Coronary artery (tissue), 2 donors: Measurements from ENCODE around the gene BICC1.

Experiments used
- DNase-seq: peaks from one replicate; pipeline ENCODE4 v3.0.0-alpha.2; 2017; ENCODE audit warnings: low spot score
- H3K27ac ChIP-seq, 2 donors: fragments of 200-600 bp; sonication (generic); one replicate each; pipeline ENCODE4 v1.5.1; 2016 to 2019
- H3K4me3 ChIP-seq: fragments of 200-600 bp; sonication (generic); 2 replicates; pipeline ENCODE4 v1.5.1; 2016; ENCODE audit warnings: mild to moderate bottlenecking, moderate library complexity
- CTCF ChIP-seq: fragments of 200-600 bp; sonication (generic); IDR thresholded peaks from one replicate; pipeline ENCODE4 v1.5.1; 2019; ENCODE audit warnings: antibody characterized with exemption

The BICC1 gene

DNA sequence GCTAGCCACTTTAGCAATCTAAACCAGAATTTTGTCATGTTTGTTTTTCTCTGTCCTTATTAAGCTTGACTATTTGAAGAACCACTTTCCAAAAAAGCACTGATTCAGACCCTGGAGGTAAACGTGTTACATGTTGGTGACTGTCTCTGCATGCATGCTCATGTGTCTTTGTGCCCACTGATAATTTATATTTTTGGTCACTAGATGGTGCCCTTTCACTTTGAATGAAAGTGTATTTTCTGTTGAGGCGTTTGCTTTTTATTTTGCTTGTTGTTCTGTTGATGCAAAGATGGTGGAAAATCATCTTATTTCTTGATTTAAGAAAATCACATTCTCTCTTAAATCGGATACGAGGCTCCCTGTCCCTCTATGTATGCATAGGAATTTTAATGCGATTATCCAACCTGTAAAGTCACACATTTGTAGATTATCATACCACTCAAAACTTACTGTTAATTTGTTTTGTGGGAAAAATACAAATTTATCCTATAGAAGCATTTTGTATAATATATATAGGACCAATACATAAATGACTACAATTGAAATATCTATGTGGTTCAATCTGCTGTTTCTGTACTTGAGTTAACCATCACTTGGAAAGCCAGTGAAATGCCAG is 269.3 kb downstream of the BICC1 start:
- no peak for DNase-seq
- H3K4me3 ChIP-seq = no peak overlapping the region
- TF ChIP-seq CTCF = peak; percentile 37
- peak overlapping the region in 1 of 2 donors; percentile 25 for H3K27ac ChIP-seq

DNA sequence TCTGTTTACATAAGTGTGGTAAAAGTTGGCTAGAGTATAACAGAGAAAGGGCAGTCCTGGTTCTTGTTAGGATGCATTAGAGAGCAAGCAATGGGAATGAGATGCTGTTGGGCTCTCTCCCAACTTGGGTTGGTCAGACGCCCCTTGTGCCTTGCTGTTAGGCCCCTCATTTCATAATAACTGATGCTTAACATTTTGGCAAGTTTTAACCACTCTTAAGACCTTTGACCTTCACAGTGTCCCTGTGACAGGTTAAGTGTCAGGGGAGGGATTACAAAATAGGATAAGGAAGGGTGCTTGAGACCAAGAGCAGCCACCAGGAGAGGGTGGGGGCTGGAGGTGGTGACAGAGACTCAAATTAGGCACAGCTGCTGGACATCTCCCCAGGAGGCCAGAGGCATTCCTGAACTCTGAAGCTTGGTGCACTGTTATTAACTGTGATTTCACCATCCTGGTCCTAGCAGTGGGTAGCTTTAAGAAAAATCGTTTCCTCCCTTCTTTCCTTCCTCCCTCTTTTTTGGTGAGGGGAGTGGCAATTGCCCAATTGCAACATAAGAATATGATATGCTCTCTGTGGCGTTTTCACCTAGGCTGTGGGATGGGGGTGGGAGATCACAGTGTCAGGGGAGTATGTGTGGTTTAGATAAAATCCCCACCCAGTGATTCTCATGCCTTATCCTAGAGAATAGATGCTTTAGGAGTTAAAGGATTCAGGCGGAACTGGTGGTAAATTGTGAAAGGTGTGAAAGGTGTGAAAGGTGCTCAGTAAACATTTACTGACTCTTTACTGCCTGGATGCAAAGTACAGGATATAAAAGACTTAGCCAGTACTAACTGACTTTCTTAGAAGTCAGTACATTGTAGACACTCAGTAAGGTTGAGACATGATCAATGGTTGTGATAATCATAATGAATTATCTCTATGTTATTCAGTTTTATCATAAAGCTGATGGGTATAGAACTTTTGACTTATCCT is 270.5 kb downstream of the BICC1 start:
- no peak overlapping the region for H3K4me3 ChIP-seq
- H3K27ac ChIP-seq = peak overlapping the region; percentile 25 to 65
- DNase-seq = no peak
- TF ChIP-seq CTCF = no peak

- TF ChIP-seq CTCF = no peak
- H3K27ac ChIP-seq = no peak overlapping the region
- DNase-seq = no peak
- no peak overlapping the region for H3K4me3 ChIP-seq
Observed at GRCh38 chr10:58784361-58784760, 271.7 kb downstream of the BICC1 start.

GRCh38 chr10:58785354-58785753 is 272.7 kb downstream of the BICC1 start:
- no peak for DNase-seq
- H3K27ac ChIP-seq = no peak overlapping the region
- no peak for TF ChIP-seq CTCF

GRCh38 chr10:58791137-58791536 is 278.5 kb downstream of the BICC1 start:
- no peak for TF ChIP-seq CTCF
- H3K4me3 ChIP-seq = no peak overlapping the region
- H3K27ac ChIP-seq = peak overlapping the region; percentile 29 to 60
- no peak for DNase-seq

More at GRCh38 chr10:58785354-58785753, 272.7 kb downstream of the BICC1 start:
- no peak overlapping the region for H3K4me3 ChIP-seq

DNA sequence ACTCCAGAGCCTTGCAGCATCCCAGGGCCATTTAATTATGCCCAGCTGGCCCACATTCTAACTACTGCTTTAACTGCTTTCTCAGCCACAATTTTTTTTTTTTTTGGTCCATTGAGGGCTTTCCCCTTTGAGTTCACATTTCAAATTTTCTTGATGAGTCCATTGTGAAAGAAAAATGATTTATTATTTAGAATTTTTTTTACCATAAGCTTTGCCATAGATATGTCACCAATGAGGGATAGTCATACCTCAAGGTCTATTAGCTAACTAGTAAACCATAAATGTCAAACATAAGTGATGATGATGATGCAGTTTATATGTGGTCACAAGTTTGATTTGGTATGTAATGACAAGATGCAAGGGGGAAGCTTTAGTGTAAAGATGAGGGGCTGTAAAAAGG is 282.9 kb downstream of the BICC1 start:
- H3K27ac ChIP-seq = no peak overlapping the region
- no peak for DNase-seq
- TF ChIP-seq CTCF = no peak
- H3K4me3 ChIP-seq = no peak overlapping the region
